BJ (cell line): ENCODE data around the gene YWHAQ. TPM values are rescaled to one million over a fixed set of nuclear protein-coding genes. Genes with fewer than 3 reads are reported as not detected.
A peak's percentile ranks its signal among the peaks of the same experiment; 100 is the strongest.

Experiments used
- CTCF ChIA-PET: fragments of 350-600 bp; formaldehyde crosslinking; extraction: SDS; loops from one replicate; lab custom pipeline; 2021; ENCODE audit warnings: antibody characterized with exemption, inconsistent platforms; lab: Yijun Ruan, JAX
- POLR2A ChIA-PET: fragments of 300-600 bp; sonication (Branson Sonifier 250); formaldehyde crosslinking; extraction: SDS; loops from one replicate; lab custom pipeline; 2021; ENCODE audit warnings: antibody characterized with exemption; lab: Charles Lee
- DNase-seq: peaks from one replicate; pipeline ENCODE4 v3.0.0-alpha.2; 2011; ENCODE audit warnings: low read depth
- H3K27me3 ChIP-seq: 2 replicates; pipeline ENCODE4 v1.6.0; 2011; ENCODE audit warnings: low read length; ENCODE audit not compliant: control insufficient read depth, insufficient read depth
- H3K36me3 ChIP-seq: 2 replicates; pipeline ENCODE4 v1.5.1; 2011; ENCODE audit warnings: low read length; ENCODE audit not compliant: control insufficient read depth, insufficient read depth
- H3K4me3 ChIP-seq: 2 replicates; pipeline ENCODE4 v1.5.1; 2011; ENCODE audit warnings: low read depth, mild to moderate bottlenecking, control low read depth, low read length
- polyA plus RNA-seq: library from polyadenylated mRNA; depleted of rRNA; stranded (reverse); fragments of >200 nt; gene quantifications from 2 replicates; pipeline ENCODE4 v1.2.3, GENCODE V29; 2011
- TF ChIP-seq, protein P1 (sequence below): IDR thresholded peaks from 2 replicates; pipeline ENCODE4 v1.5.1; 2011; ENCODE audit warnings: low read depth, mild to moderate bottlenecking, control low read depth, inconsistent platforms, low read length, moderate library complexity; ENCODE audit not compliant: insufficient read depth

The YWHAQ gene
- polyA plus RNA-seq, 1 experiment: 235 TPM

DNA sequence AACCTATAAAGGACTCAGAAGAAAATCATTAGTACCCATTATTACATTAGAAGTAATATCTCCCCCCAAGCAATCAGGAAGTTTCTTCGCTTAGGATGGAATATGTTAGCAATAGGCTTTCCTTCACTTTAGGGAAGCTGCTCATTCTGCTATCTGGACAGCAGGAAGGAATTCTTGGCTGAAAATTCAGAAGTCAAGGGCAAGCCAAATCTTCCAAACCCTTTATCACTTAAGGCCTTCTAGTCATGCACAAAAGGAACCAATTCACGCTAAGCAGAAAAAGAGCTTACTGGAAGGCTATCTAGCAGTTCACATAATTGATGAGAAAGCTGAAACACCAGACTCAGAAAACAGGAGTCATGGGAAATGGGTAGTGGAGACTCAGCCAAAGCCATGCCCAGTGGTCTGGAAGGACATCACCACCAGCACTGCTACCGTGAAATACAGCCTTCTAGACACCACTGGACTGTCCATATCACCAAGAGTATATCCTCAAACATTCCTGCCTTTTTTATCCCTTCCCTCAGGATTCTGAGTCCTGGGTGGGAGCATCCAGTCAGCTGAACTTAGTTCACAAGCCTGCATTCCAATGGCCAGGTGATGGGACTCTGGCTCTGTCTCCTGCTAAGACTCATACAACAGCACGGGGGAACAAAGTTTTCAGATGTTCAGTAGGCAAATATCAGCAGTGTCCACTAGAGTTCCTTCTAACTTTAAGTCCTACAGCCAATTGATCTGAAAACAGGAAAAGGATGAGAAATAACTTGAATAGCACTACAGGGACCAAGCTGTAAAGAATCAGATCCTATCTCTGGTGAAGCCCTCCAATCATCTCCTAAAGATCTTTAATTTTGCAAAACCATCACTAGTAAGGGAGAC lies 60.4 kb downstream of the YWHAQ start:
- DNase-seq: no peak
- Histone ChIP-seq H3K4me3 (no peak overlapping the region), H3K27me3 (no peaks in the 10 kb centered on the region), H3K36me3 (no peaks in the 10 kb centered on the region)
- ChIA-PET CTCF (interaction anchor here (0.9 kb wide), 1 partner anchor 29 kb away, joined by 4 read pairs; no protein-coding TSS in a partner anchor), POLR2A (no interaction called here)
- TF ChIP-seq, protein P1, sequence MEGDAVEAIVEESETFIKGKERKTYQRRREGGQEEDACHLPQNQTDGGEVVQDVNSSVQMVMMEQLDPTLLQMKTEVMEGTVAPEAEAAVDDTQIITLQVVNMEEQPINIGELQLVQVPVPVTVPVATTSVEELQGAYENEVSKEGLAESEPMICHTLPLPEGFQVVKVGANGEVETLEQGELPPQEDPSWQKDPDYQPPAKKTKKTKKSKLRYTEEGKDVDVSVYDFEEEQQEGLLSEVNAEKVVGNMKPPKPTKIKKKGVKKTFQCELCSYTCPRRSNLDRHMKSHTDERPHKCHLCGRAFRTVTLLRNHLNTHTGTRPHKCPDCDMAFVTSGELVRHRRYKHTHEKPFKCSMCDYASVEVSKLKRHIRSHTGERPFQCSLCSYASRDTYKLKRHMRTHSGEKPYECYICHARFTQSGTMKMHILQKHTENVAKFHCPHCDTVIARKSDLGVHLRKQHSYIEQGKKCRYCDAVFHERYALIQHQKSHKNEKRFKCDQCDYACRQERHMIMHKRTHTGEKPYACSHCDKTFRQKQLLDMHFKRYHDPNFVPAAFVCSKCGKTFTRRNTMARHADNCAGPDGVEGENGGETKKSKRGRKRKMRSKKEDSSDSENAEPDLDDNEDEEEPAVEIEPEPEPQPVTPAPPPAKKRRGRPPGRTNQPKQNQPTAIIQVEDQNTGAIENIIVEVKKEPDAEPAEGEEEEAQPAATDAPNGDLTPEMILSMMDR: 0 out of 2 replicates have a peak, but pooled peaks have one; percentile 14

DNA sequence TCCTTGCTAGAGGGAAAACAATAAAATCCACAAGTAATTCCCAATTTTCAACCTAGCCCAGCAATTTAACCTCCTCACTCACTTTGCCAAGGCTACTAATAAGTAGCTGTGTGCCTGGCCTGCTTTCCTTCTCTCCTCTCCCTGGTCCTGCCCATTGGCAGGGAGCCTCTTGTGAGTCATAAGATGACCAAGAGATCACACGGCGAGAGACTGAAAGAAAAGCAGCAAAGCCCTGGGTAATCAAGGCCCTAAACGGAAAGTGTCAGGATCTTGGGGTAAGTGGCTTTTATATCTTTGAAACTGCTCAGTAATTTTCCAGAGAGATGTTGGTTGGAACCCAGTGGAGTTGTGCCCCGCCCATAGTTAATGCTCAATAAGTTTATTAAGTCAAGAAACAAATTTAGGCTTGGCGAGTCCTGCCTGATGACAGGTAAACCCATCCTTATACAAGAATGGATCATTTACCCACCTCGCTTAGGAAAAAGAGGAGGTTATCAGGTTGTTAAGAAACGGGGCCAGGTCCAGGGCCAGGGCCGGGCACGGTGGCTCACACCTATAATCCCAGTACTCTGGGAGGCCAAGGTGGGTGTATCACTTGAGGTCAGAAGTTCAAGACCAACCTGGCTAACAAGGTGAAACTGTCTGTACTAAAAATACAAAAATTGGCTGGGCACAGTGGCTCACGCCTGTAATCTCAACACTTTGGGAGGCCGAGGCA lies 65.2 kb downstream of the YWHAQ start:
- POLR2A ChIA-PET: no interaction called here
- Histone ChIP-seq H3K4me3 (no peak overlapping the region), H3K27me3 (no peaks in the 10 kb centered on the region), H3K36me3 (no peaks in the 10 kb centered on the region)
- TF ChIP-seq, protein P1: no peak
- peak; percentile 87 for DNase-seq
- CTCF ChIA-PET: interaction anchor here (0.7 to 1.2 kb wide), 2 partner anchors 11 to 54 kb away, joined by 3 to 4 read pairs; no protein-coding TSS in a partner anchor

DNA sequence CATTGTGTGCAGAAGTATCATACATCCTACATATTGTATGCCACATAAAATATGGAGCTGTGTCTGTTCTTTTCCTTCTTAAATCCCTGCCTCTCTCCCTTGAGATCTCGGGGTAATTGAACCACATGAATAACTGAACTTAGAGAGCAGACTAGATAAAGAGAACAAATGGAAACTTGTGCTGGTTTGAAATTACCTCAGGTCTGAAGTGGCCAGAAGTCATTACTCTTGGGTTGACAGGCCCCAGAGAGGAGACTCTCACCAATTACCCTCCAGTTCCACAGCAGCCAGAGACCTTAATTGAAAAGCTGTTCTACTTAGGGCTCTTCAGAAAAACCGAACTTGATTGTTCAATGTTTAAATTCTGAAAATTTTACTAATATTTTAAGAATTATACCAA lies 70.2 kb downstream of the YWHAQ start:
- Histone ChIP-seq H3K36me3 (no peaks in the 10 kb centered on the region), H3K27me3 (no peaks in the 10 kb centered on the region), H3K4me3 (no peak overlapping the region)
- ChIA-PET CTCF (no interaction called here), POLR2A (no interaction called here)
- no peak for DNase-seq
- TF ChIP-seq, protein P1: no peak

DNA sequence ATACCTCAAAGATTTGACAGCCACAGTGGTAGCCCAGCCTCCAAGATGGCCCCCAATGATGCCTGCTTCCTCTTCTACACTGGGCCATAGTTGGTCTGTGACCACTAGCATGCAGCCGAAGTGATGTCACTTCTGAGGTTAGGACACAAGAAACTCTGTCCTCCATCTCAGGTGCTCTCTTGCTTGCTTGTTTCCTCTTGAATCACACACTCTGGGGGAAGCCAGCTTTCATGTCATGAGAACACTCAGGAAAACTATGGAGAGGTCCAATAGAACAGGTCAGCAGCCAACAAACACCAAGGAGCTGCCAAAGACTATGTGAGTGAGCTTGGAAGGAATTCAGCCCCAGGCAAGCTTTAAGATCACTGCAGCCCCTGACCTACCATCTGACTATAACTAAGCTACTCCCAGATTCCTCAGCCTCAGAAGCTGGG lies 71.8 kb downstream of the YWHAQ start:
- TF ChIP-seq, protein P1: no peak
- POLR2A ChIA-PET: interaction anchor here (0.5 to 1.0 kb wide), 3 partner anchors 36 to 84 kb away, joined by 3 to 20 read pairs (median 5); partner anchors contain the start of gene YWHAQ
- CTCF ChIA-PET: interaction anchor here (0.6 to 0.8 kb wide), 2 partner anchors 16 to 514 kb away, joined by 3 to 4 read pairs; no protein-coding TSS in a partner anchor
- Histone ChIP-seq H3K36me3 (no peaks in the 10 kb centered on the region), H3K27me3 (no peaks in the 10 kb centered on the region), H3K4me3 (no peak overlapping the region)
- DNase-seq: peak; percentile 96
